Measurements from ENCODE around the gene RBM33. TPM values are rescaled to one million over a fixed set of nuclear protein-coding genes. Genes with fewer than 3 reads are reported as not detected.

Gene RBM33
- total RNA-seq, 1 donor from 2014 or later: 40.6 TPM

DNA sequence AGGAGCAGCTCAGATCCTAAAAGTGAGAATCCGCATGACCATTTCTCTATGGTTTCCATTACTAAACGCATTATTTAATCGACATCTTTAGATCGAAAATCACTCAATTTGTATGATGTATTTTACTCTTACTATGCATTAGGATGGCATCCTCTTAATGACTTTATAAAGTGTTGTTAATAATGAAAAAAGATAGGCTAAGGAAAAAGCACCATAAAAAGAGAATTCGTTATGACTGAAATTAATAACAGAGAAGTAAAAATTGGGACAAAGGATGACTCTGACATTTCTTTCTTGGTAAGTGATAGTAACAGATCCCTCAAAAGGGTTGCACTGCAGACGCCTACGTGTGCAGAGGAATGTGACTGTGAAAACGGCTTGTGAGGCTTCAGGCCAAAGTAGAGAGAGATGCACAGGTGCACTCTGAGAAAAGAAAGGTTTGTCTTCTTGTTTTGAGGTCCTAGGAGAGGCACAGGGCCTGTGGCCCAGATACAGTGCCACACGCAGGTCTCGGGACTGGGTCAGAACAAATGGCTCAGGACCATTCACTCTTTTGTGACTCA is 23.0 kb upstream of the RBM33 start:
- ATAC-seq: no peak

DNA sequence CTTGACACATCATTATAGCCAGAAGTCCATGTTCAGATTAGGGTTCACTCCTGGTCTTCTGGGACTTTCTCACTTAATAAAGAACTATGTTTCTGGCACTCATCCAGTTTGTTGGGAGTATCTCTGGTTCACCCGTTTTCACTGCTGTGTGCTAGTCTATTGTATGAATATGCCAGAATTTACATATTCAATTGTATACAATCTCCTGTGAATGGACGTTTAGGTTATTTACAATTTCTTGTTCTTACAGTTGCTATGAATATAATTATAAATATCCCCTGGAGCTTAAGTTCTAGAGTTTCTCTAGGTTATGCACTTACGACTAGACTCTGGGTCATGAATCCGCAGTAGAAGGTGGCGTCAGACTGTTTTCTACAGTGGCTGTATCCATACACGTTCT is 20.0 kb upstream of the RBM33 start:
- ATAC-seq (no peak), DNase-seq (ENCODE audit: low spot score) (no peak)

More for the DNA sequence above, 23.0 kb upstream of the RBM33 start:
- no peak for DNase-seq (ENCODE audit: low spot score)

DNA sequence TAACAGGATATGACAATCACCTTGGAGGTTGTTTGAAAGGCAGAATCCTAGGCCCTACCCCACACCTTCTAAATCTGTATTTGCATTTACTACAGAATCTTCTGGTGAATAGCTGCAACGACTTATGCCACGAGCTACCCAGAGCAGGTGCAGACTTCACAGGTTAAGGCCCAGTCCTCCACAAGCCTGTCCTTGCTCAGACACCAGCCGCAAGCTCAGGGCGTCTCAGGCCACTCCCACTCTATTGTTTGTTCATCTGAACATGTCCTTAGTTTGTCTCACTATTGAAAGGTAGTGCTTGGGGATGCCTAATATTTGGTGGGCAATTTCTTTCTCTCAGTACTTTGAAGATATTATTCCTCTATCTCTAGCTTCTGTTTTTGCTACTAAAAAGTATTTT is 18.9 kb upstream of the RBM33 start:
- DNase-seq (ENCODE audit: low spot score): no peak
- no peak for ATAC-seq

DNA sequence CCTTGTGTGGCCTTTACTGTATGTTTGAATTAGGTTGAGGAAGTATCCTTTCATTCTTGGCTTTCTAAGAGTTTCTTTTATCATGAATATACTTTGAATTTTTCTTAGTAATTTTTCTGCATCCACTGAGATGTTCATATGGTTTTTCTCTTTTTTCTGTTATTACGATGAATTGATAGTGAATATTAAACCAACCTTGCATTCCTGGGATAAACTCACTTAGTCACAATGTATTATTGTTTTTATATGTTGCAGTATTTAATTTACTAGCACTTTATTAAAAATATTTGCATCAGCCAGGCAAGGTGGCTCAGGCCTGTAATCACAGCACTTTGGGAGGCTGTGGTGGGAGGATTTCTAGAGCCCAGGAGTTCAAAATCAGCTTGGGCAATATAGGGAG is 15.3 kb upstream of the RBM33 start:
- no peak for ATAC-seq
- DNase-seq (ENCODE audit: low spot score): no peak

DNA sequence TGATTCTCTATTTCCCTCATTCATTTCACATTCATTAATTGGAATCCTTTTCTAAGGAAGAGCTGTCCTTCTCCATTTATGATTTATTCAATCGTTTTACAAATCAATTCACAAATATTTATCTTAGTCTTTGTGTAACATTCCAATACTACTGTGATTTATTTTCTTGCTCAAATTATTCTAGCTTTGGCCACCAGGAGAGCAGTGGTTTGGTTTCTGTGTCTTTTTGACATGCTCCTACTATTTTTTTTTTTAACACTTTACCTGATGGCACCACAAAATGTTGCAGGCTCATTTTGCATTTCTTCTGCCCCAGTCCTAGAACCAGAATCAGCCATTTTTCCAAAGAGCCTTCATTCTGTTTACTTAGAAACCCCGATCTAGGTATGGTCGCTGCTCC is 13.3 kb upstream of the RBM33 start:
- ATAC-seq: no peak

DNA sequence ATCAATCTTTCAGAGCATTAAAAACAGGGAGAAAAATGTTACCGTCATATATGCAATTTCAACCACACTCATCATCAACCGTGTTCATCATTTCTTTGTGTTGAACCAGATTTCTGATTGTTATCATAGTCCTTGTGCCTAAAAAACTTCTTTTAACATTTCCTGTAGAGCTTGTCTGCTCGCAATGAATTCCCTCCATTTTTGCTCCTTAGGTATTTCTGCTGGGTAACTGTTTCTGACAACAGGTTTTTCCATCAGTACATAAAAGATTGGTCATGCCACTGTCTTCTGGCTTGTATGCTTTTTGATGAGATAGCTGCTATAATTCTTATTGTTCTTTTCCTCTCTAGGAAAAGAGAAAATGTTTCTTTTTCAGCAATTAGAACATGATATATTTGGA is 8.6 kb upstream of the RBM33 start:
- no peak for DNase-seq (ENCODE audit: low spot score)
- no peak for ATAC-seq

More for the DNA sequence above, 13.3 kb upstream of the RBM33 start:
- DNase-seq (ENCODE audit: low spot score): no peak

DNA sequence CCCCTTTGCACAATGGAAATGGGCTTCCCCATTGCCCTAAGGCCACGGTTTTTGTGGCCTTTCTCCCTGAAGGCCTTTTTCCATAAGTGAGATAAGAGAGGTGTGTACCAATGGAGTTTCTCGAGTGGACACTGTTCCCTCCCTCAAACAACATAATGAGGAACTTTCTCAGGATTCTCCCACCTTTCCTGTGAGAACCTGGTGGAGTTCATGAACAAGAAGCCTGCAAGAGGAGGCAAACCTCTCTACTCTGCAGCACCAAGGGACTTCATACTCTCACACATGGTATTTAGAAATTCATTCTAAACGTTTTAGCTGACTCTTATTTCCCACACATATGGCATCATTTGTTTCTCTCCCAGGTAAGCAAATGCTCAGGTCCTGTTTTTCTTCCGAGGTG is 7.3 kb upstream of the RBM33 start:
- DNase-seq (ENCODE audit: low spot score) (no peak), ATAC-seq (no peak)

DNA sequence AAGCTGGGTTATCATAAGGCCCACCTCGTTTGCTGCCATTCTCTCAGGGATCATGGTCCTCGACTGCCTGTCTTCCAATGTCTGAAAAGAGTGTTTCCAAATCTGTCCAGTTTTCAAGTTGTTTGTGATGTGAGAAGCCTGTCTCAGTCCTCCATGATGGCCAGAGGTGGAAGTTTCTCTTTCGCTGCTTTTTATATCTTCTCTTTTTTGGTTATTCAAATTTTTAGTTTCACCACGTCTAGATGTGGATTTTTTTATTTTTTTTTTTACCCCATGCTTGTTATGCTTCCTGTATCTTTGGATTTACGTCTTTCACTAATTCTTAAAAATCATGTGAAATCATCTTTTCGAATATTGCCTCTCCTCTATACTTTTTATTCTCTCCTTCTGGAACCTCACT is 6.1 kb upstream of the RBM33 start:
- no peak for ATAC-seq
- no peak for DNase-seq (ENCODE audit: low spot score)

DNA sequence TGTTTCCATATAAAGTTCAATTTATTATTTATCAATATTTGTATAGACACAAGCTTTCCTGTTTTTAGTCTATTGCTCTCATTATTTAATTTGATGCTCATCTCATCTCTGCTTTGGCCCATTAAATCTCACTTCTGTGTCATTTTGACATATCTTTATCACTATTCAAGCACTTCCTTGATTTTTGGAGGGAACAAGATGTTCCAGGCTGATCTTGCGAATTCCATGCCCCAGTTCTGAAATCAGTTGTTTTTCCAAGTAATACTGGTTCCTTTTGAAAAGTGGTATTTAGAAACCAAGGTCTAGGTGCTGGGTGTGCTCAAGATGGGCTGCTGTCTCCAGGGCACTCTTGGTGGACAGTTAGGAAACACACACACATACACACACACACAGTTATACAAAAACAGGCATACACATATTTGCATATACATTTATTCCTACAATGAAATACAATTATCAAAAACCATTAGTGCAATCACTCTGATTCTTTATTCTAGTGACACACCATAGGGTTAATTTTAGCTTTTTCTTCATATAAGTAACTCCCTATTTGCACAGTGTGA is 4.4 kb upstream of the RBM33 start:
- ATAC-seq: no peak
- no peak for DNase-seq (ENCODE audit: low spot score)

DNA sequence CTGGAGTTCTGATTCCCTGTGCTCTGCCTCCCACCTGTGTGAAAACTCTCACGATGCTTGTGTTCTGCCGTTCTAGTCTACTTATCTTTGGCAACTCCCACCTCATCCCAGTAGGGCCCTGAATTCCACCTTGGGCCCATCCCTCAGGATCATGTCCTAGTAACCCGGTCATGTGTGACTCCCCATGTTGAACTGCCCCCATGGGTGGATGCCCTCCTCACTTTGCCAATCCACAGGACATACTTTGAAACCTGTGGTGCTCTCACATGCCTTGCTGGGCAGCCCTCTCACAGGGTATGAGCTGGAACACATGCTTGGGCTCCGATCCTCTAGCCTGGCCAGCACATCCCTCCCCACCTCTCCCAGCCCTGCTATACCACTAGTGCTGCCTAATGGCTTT is 3.8 kb upstream of the RBM33 start:
- DNase-seq (ENCODE audit: low spot score) (no peak), ATAC-seq (no peak)

DNA sequence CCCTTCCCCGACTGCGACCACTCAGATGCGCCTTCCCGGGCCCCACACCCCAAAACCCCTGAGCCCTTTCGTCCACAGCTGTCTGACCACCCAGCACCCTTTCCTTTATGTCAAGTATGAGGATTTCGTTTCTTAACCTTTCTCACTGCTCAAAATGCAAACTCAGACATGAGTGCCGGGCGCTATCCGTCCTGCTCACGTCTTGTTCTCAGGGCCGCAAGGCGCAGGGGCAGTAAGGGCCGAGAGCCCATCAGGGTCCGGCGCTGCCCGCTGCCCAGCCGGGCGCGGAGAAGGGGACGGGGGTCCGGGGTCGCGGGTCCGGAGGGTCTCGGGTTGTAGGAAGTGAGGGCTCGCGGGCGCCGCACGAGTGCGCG is 670 bp upstream of the RBM33 start:
- DNase-seq (ENCODE audit: low spot score) (no peak), ATAC-seq (no peak)

DNA sequence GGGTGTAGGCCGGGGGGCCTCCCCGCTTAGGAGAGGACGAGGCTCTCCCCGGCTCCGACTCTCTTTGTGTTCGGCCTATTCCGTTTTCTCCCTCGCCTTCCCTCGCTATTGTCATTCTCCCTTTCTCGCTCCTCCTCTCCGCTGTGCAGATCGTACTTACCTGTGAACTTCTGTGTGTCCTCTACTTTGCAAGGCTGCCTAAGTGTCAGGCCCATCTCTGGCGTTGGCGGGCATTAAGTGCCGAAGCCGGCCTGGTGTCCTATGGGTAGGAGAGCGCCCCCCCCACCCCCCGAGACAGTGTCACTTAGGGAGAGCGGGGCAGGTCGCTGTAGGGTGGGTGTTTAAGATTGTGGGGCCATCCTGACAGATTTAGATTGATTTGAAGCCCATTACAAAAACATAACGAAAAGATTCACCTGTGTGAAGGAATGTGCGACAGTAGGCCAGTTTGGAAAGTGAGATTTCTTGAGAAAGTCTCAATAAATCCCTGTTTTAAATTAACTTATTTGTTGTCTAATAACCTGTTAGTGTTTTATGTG is 579 bp downstream of the RBM33 start:
- ATAC-seq (peak; percentile 59), DNase-seq (ENCODE audit: low spot score) (no peak)

DNA sequence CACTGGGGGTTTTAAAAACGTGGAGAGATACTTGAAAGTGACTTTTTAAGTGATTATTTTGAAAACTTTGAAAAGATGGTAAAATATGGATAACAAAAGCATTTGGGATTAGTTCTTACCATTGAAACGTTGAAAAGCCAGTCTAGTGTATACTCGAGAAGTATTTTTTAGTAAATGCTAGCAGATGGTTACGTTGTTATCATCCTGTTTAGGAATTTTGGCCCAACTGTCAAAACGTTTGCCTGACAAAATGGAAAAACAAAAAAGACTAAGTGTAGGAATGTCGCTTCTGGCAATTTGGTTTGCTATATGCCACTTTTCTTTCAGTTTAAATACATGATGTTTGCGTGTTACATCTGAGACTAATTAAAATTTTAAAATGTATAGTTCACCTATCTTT is 1.2 kb downstream of the RBM33 start:
- ATAC-seq (no peak), DNase-seq (ENCODE audit: low spot score) (no peak)

DNA sequence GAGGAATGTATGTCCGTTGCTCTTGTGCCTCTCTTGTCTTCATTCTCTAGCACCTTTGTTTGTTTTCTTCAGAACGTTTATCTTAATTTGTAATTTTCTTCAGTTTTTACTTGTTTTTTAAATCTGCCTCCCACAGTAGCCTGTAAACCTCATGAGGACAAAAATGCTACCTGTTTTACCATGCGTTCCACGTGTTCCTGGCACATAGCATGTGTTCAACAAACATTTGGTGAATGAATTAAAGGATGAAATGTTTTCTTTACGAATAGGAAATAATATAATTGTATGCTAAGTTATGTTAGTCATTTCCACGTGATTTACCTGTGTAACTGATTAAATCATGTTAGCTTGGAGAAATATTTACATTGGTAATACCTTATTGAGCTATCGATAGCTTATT is 2.2 kb downstream of the RBM33 start:
- DNase-seq (ENCODE audit: low spot score) (no peak), ATAC-seq (no peak)

DNA sequence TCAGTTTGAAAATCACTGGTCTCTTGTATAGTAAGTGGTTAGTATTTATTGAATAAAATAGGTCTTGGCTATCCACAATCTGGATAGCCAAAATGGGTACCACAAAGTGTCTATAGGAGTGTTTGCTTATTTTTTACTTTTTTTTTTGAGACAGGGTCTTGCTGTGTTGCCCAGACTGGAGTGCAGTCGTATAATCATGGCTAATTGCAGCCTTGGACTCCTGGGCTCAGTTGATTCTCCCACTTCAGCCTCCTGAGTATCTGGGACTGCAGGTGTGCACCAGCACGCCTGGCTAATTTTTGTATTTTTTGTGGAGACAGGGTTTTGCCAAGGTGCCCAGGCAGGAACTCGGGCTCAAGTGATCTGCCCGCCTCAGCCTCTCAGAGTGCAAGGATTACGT is 2.8 kb downstream of the RBM33 start:
- ATAC-seq: no peak
- no peak for DNase-seq (ENCODE audit: low spot score)

DNA sequence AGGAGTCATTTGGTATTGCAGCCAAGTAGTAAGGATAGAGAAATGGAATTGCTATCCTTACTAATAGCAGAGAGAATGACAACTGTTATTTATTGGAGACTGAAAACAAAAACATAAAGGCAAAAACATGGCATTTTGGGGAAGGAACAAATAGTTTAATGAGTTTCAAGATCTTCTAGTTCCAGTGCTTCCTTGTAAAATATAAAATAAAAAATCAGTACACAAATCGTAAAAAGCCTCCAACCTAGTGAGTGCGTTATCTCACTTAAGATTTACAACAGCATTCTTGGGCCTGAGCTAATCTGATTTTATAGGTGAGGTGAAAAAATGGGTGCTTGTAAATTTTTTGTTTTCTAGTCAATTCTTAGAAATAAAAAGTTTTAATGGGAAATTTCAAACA is 3.3 kb downstream of the RBM33 start:
- DNase-seq (ENCODE audit: low spot score) (no peak), ATAC-seq (no peak)

DNA sequence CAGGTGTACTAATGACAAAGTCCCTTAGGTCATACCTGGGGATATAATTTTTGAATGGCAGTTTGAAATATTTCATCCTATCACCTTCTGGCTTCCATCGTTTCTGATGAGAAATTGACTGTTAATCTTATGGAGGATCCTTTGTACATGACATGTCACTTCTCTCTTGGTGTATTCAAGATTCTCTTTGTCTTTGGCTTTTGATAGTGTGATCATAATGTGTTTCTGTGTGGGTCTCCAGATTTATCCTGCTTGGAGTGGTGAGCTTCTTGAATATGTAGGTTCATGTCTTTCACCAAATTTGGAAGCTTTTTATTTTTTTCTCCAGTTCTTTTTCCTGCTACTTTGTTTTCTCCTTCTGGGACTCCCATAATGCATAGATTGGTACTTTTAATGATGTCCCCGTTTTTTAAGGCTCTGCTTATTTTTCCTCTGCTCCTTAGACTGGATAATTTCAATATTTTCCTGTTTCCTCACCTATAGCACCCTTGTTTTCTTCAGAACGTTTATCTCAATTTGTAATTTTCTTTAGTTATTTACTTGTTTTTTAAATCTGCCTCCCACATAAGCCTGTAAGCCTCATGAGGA is 4.4 kb downstream of the RBM33 start:
- no peak for ATAC-seq
- no peak for DNase-seq (ENCODE audit: low spot score)

DNA sequence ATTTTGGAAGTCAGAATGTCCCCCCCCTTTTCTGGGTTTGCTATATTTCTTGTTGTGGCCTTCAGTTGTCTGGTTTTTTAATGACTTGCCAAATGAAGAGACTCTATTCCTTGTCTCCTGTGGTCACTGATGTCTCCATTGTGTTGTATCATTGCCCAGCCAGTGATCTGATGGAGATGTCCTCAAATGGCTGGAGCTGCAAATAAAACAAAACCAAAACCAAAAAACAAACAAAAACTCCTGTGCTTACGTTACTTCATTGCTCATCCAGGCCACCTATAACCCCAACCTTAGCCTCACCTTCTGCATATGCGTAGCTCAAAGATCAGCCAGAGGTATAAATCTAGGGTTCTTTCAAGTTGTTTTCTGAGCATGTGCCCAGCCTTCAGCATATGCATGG is 5.1 kb downstream of the RBM33 start:
- ATAC-seq: peak; percentile 14
- no peak for DNase-seq (ENCODE audit: low spot score)

DNA sequence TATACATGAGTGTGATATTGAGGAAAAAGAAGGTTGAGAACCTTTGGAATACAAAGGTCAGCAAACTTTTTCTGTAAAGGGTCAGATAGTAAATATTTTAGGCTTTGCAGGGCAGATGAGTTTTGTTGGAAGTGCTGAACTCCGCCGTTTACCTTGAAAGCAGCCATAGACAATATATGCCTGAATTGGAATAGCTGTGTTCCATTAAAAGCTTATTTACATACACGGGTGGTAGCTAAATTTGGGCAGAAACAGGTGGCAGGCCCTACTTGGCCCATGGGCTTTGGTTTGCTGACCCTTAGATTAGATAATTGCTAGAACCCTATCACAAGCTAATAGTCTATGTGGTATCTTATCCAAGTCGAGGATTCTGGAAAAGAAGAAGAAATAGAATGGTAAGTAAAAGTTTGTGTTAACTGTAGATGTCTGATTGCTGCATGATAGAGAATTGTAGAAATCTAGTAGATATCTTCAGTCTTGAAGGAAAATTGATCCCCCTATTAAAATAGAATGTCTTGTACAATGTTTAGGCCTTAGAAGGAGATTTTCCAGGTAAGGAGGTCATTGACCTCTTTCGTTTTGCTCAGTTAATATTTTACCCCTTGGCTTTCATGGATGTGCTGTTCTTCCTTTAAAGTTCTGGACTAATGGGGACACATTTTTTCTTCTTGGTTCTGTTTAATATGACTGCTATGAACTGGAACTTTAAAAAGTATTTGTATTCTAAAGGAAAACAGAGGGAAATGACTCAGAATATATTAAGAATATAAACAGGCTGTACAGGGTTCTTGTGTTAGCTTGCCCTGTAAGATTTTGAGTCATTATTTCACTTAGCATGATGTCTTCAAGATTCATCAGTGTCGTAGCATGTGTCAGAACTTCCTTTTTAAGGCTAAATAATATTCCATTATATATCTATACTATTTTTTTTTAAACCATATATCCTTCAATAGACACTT is 8.0 kb downstream of the RBM33 start:
- DNase-seq (ENCODE audit: low spot score) (no peak), ATAC-seq (peak; percentile 31)

DNA sequence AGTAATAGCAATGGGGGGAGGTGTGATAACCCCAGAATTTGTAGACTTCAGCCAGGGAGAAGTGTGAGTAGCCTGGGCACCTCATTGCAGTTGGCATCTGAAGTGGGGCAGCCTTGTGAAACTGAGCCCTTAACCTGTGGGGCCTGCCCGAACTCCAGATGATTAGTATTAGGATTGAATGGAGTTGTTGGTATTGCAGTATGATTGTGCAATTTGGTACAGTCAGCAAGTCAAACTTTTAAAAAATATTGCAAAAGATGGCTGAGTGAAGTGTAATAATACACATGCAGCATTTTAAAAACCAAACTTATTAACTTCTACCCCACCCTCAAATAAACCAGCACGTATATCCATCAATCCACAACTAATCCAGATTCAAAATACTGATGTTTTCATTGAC is 9.3 kb downstream of the RBM33 start:
- DNase-seq (ENCODE audit: low spot score): peak; percentile 78
- peak; percentile 87 for ATAC-seq

DNA sequence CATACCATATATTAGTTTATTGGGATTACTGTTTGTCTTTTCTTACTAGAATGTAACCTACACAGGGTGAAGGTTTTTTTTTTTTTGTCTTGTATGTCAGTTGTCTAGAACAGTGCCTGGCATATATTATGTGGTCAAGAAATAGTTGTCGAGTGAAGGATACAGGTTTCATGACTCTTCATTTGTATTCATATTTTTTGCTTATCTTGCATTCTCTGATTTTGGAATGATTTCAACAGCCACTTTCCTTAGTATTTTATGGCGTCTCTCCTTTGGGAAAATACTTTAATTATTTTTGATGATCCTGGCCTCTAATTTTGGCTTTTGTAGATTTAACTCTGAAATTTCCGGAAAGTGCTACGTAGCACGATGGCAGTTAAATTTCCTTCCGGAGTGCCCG is 12.4 kb downstream of the RBM33 start:
- DNase-seq (ENCODE audit: low spot score) (no peak), ATAC-seq (no peak)
